Measurements from ENCODE around the gene NCDN. TPM values are rescaled to one million over a fixed set of nuclear protein-coding genes. Genes with fewer than 3 reads are reported as not detected.
"Not testable (repeated sequence)": the region's sequence is repeated elsewhere in the genome, so short reads cannot be mapped to it uniquely, and the experiment has no call there.

The NCDN gene
- total RNA-seq, 1 experiment from 2014 or later: 22.4 TPM

- Histone ChIP-seq H3K4me3 (no peak overlapping the region), H3K27me3 (no peaks in the 10 kb centered on the region), H3K36me3 (no peaks in the 10 kb centered on the region), H3K9me3 (no peaks in the 10 kb centered on the region)
- no peak for DNase-seq
Observed at GRCh38 chr1:35574655-35575415, 17.2 kb downstream of the NCDN start.

- Histone ChIP-seq H3K36me3 (no peaks in the 10 kb centered on the region), H3K9me3 (no peaks in the 10 kb centered on the region), H3K27me3 (no peaks in the 10 kb centered on the region), H3K4me3 (no peak overlapping the region)
- DNase-seq: no peak
Observed at GRCh38 chr1:35575416-35575958, 17.9 kb downstream of the NCDN start.

GRCh38 chr1:35576061-35576765 is 18.6 kb downstream of the NCDN start:
- Histone ChIP-seq H3K9me3 (no peaks in the 10 kb centered on the region), H3K27me3 (no peaks in the 10 kb centered on the region), H3K4me3 (no peak overlapping the region), H3K36me3 (no peaks in the 10 kb centered on the region)
- no peak for DNase-seq

- H3K4me3 ChIP-seq, DNase-seq, H3K9me3 ChIP-seq, H3K36me3 ChIP-seq, H3K27me3 ChIP-seq: not testable (repeated sequence)
Observed at GRCh38 chr1:35576766-35577070, 19.1 kb downstream of the NCDN start.

GRCh38 chr1:35577071-35577998 is 19.7 kb downstream of the NCDN start:
- no peak overlapping the region for H3K4me3 ChIP-seq

GRCh38 chr1:35580949-35581388 is 23.4 kb downstream of the NCDN start:
- H3K4me3 ChIP-seq: no peak overlapping the region
- H3K9me3 ChIP-seq: no peaks in the 10 kb centered on the region
- no peak for DNase-seq
- no peaks in the 10 kb centered on the region for H3K27me3 ChIP-seq
- H3K36me3 ChIP-seq: no peaks in the 10 kb centered on the region

More at GRCh38 chr1:35577071-35577998, 19.7 kb downstream of the NCDN start:
- Histone ChIP-seq H3K9me3 (no peaks in the 10 kb centered on the region), H3K27me3 (no peaks in the 10 kb centered on the region), H3K36me3 (no peaks in the 10 kb centered on the region)
- DNase-seq: no peak

- H3K4me3 ChIP-seq, H3K9me3 ChIP-seq, H3K36me3 ChIP-seq, H3K27me3 ChIP-seq, DNase-seq: not testable (repeated sequence)
Observed at GRCh38 chr1:35581621-35582020, 24.0 kb downstream of the NCDN start.

GRCh38 chr1:35585281-35585680 is 27.7 kb downstream of the NCDN start:
- DNase-seq: no peak
- H3K9me3 ChIP-seq: no peaks in the 10 kb centered on the region
- no peak overlapping the region for H3K4me3 ChIP-seq
- H3K27me3 ChIP-seq: no peaks in the 10 kb centered on the region
- no peaks in the 10 kb centered on the region for H3K36me3 ChIP-seq

GRCh38 chr1:35585805-35586204 is 28.2 kb downstream of the NCDN start:
- not testable (repeated sequence) for H3K4me3 ChIP-seq, H3K27me3 ChIP-seq, DNase-seq, H3K9me3 ChIP-seq, H3K36me3 ChIP-seq

- H3K27me3 ChIP-seq: no peaks in the 10 kb centered on the region
- H3K9me3 ChIP-seq: no peaks in the 10 kb centered on the region
- H3K36me3 ChIP-seq: no peaks in the 10 kb centered on the region
- no peak overlapping the region for H3K4me3 ChIP-seq
- DNase-seq: no peak
Observed at GRCh38 chr1:35586808-35587207, 29.2 kb downstream of the NCDN start.

GRCh38 chr1:35587736-35588135 is 30.1 kb downstream of the NCDN start:
- DNase-seq: no peak
- no peaks in the 10 kb centered on the region for H3K9me3 ChIP-seq
- H3K27me3 ChIP-seq: no peaks in the 10 kb centered on the region
- H3K36me3 ChIP-seq: no peaks in the 10 kb centered on the region
- no peak overlapping the region for H3K4me3 ChIP-seq

GRCh38 chr1:35588197-35588910 is 30.8 kb downstream of the NCDN start:
- H3K27me3 ChIP-seq: no peaks in the 10 kb centered on the region
- H3K9me3 ChIP-seq: no peaks in the 10 kb centered on the region
- DNase-seq: no peak
- no peak overlapping the region for H3K4me3 ChIP-seq
- no peaks in the 10 kb centered on the region for H3K36me3 ChIP-seq

- no peaks in the 10 kb centered on the region for H3K27me3 ChIP-seq
- H3K36me3 ChIP-seq: no peaks in the 10 kb centered on the region
- no peak overlapping the region for H3K4me3 ChIP-seq
- no peaks in the 10 kb centered on the region for H3K9me3 ChIP-seq
- DNase-seq: no peak
Observed at GRCh38 chr1:35589516-35590427, 32.2 kb downstream of the NCDN start.

- Histone ChIP-seq H3K9me3 (no peaks in the 10 kb centered on the region), H3K4me3 (no peak overlapping the region), H3K36me3 (no peaks in the 10 kb centered on the region; the same call in 1 of the 2 replicates), H3K27me3 (no peaks in the 10 kb centered on the region)
- DNase-seq: no peak
Observed at GRCh38 chr1:35590476-35591040, 33.0 kb downstream of the NCDN start.

- DNase-seq: no peak
- Histone ChIP-seq H3K4me3 (no peak overlapping the region), H3K9me3 (no peaks in the 10 kb centered on the region), H3K36me3 (peaks cover 5% of the 10 kb centered on the region; the same call in 1 of the 2 replicates), H3K27me3 (no peaks in the 10 kb centered on the region)
Observed at GRCh38 chr1:35591211-35591610, 33.6 kb downstream of the NCDN start.
